GM12875 (cell line): ENCODE results near the gene DNAJC5G.

Experiments
- H3K4me3 ChIP-seq: one replicate; pipeline ENCODE4 v1.5.1; 2011; ENCODE audit warnings: low read depth, low read length, control low read depth
- TF ChIP-seq, protein P1 (sequence below): IDR thresholded peaks from 2 replicates; pipeline ENCODE4 v1.5.1; 2011; ENCODE audit warnings: low read depth, mild to moderate bottlenecking, control low read depth, inconsistent platforms, low read length, moderate library complexity, borderline replicate concordance; ENCODE audit not compliant: insufficient read depth

The DNAJC5G gene

DNA sequence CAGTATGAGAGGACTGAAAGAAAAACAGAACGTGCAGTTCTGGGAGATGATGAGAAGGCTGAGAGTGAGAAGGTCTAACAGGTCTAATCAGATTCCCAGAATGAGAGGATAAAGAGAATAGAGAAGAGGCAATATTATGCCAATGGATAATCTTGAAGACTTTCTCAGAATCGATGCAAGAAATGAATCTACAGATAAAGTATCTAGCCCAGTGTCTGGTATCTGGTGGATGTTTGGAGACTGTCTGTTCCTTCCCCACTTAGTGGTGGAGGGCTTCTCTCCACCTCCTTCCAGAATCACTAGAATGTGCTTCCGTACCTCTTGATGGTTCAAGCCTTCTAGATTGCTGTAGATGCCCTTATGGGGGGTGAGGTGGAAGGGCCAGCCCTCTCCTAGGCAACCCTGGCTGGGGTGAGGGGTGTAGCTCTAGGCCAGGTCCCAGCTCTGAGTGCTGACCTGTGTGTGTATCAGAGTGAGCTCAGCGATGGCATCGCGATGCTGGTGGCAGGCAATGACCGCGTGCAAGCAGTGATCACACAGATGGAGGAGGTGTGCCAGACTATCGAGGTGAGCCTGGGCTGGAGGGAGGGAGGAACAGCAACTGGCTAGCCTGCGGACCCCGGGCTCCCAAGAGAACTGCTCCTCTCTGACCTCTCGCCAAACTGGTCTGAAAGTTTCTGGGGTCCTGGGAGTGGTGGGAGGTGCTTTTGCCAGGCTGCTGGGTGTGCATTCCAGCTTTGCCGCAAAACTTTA lies 29.4 kb downstream of the DNAJC5G start:
- no peak overlapping the region for H3K4me3 ChIP-seq
- TF ChIP-seq, protein P1, sequence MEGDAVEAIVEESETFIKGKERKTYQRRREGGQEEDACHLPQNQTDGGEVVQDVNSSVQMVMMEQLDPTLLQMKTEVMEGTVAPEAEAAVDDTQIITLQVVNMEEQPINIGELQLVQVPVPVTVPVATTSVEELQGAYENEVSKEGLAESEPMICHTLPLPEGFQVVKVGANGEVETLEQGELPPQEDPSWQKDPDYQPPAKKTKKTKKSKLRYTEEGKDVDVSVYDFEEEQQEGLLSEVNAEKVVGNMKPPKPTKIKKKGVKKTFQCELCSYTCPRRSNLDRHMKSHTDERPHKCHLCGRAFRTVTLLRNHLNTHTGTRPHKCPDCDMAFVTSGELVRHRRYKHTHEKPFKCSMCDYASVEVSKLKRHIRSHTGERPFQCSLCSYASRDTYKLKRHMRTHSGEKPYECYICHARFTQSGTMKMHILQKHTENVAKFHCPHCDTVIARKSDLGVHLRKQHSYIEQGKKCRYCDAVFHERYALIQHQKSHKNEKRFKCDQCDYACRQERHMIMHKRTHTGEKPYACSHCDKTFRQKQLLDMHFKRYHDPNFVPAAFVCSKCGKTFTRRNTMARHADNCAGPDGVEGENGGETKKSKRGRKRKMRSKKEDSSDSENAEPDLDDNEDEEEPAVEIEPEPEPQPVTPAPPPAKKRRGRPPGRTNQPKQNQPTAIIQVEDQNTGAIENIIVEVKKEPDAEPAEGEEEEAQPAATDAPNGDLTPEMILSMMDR = no peak

DNA sequence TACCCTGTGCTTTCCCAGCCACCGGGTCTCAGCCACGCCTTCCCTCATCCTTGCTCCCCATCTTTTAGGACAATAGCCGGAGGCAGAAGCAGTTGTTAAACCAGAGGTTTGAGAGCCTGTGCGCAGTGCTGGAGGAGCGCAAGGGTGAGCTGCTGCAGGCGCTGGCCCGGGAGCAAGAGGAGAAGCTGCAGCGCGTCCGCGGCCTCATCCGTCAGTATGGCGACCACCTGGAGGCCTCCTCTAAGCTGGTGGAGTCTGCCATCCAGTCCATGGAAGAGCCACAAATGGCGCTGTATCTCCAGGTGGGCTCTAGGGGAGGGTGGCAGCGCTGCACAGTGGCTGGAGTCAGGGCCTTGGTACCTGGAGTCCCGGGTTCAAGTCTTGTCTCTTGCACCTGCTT lies 30.3 kb downstream of the DNAJC5G start:
- H3K4me3 ChIP-seq = no peak overlapping the region
- TF ChIP-seq, protein P1 = no peak

DNA sequence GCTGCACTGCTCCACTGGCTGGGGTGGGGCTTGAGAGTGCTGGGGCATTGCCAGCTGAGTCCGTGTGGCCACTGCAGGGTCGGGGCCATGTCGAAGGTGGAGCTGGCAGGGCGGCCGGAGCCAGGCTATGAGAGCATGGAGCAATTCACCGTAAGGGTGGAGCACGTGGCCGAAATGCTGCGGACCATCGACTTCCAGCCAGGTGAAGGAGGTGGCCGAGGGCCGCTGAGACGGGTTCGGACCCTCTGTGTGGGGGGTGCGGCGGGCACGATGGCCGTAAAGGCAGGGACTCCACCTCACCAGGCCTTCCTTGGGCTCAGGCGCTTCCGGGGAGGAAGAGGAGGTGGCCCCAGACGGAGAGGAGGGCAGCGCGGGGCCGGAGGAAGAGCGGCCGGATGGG lies 30.9 kb downstream of the DNAJC5G start:
- TF ChIP-seq, protein P1 = no peak
- H3K4me3 ChIP-seq = no peak overlapping the region

DNA sequence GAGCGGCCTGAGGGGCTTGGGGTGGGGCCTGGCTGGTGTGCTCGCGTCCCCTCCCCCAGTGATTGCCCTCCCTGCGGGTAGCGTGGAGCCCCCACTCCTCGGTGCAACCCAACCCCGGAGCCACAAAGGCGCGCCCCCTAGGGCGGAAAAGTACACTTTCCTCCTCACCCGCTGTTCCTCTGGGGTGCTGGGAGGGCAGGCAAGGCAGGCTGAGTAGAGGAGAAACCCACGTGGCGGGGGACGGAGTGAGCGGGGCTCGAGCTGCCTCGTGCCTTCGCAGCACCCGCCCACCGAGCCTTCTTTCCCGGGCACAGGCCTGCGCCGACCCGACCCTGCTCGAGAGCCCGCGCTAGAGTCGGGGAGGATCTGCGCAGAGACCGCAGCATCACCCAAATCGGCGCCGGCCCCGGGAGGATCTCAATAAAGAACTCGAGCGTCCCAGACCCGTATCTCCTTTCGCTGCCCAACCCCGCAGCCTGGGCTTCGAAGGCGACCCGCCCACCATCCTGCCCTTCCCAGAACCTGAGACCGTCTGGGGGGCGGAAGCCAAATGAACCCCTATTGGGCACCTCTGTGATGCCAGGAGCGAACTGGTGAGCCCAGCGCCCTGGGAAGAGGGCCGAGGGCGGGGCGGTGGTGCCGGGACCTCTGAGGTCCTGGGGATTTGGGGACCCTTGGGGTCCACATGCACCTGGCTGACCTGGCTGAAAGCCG lies 31.5 kb downstream of the DNAJC5G start:
- no peak overlapping the region for H3K4me3 ChIP-seq
- TF ChIP-seq, protein P1 = no peak

DNA sequence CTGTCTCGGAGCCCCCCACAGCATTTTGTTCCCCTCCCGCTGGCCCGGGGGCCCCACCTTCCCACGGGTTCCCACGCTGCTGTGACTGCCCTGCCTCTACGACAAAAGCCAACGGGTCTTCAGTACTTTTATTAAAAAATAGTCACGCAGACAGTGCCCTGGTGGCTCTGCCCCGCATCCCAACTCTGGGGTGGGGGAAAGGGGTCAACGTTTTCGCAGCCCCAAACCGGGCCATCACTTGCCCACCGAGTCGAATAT lies 32.0 kb downstream of the DNAJC5G start:
- H3K4me3 ChIP-seq = no peak overlapping the region
- TF ChIP-seq, protein P1 = no peak

DNA sequence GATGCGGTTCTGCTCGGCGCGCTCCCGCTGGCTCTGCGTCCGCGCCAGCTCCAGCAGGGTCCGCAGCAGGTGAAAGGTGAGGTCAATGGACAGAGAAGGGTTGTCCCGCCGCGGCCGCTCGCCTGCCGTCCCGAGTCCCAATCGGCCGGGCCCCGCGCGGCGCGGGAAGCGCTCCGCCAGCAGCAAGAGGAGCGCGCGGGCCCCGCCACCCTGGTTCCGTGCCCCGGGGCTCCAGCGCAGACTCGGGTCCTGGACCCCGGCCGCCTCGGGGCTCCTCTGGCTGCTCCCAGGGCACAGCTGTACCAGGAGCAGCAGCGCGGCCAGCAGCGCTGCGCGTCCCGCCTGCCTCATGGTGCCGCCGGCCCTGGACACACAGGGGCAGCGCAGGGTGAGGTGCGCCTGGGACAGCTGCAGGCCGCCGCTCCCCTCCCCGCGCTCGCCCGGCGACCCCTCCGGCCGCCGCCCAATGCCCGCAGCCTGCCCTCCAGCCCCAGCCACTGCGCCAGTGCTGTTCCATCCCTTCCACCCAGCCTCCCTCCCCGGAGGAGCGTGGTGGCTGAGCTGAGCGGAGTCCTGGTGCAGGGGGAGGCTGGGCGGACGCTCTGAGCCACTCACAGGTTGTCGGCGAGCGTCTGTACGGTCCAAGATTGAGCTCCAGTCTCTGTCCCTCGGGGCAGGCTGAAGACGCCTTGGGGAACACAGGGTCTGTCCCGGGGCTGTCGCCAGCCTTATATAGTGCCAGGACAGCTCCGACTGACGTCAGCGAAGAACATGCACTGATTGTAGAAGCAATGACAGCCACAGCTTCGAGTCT lies 32.5 kb downstream of the DNAJC5G start:
- TF ChIP-seq, protein P1 = no peak
- H3K4me3 ChIP-seq = no peak overlapping the region
